AG04449 (cell line): ENCODE measurements around the gene CCRL2.

Experiments
- CTCF ChIA-PET: fragments of 350-600 bp; formaldehyde crosslinking; extraction: SDS; loops from one replicate; lab custom pipeline; 2021; ENCODE audit warnings: antibody characterized with exemption; lab: Yijun Ruan, JAX
- POLR2A ChIA-PET: fragments of 400-600, 350-600 bp; formaldehyde crosslinking; extraction: SDS; loops from one replicate; lab custom pipeline; 2020; ENCODE audit warnings: antibody characterized with exemption, inconsistent platforms; lab: Yijun Ruan, JAX
- DNase-seq: peaks from one replicate; pipeline ENCODE4 v3.0.0-alpha.2; 2010; ENCODE audit warnings: low read depth, low spot score
- H3K4me3 ChIP-seq: 2 replicates; pipeline ENCODE4 v1.5.1; 2011; ENCODE audit warnings: low read depth, mild to moderate bottlenecking, control low read depth, low read length
- CTCF ChIP-seq: IDR thresholded peaks from one replicate; pipeline ENCODE4 v1.5.1; 2011; ENCODE audit warnings: mild to moderate bottlenecking, moderate library complexity, low read length, control low read depth, inconsistent platforms; ENCODE audit not compliant: insufficient read depth; ENCODE audit errors: missing control alignments

The CCRL2 gene

GRCh38 chr3:46447228-46447985 lies 40.3 kb downstream of the CCRL2 start:
- CTCF ChIA-PET, result no interaction called here
- TF ChIP-seq CTCF, result no peak
- DNase-seq, result no peak
- H3K4me3 ChIP-seq, result no peak overlapping the region
- POLR2A ChIA-PET, result no interaction called here

GRCh38 chr3:46448721-46449120 lies 41.7 kb downstream of the CCRL2 start:
- no peak for TF ChIP-seq CTCF
- ChIA-PET POLR2A (no interaction called here), CTCF (interaction anchor here (0.7 to 2.8 kb wide), 5 partner anchors 10 to 181 kb away, joined by 3 to 19 read pairs (median 11); no protein-coding TSS in a partner anchor)
- no peak overlapping the region for H3K4me3 ChIP-seq
- no peak for DNase-seq

GRCh38 chr3:46449755-46450552 lies 42.9 kb downstream of the CCRL2 start:
- no peak overlapping the region for H3K4me3 ChIP-seq
- peak; percentile 47 for TF ChIP-seq CTCF
- no peak for DNase-seq
- CTCF ChIA-PET, result interaction anchor here (0.7 to 2.8 kb wide), 12 partner anchors 8 to 252 kb away, joined by 3 to 19 read pairs (median 4); no protein-coding TSS in a partner anchor
- POLR2A ChIA-PET, result no interaction called here

GRCh38 chr3:46453526-46454208 lies 46.6 kb downstream of the CCRL2 start:
- DNase-seq, result no peak
- ChIA-PET CTCF (interaction anchor here (1.8 kb wide), 1 partner anchor 10 kb away, joined by 8 read pairs; no protein-coding TSS in a partner anchor), POLR2A (no interaction called here)
- H3K4me3 ChIP-seq, result no peak overlapping the region
- no peak for TF ChIP-seq CTCF

GRCh38 chr3:46454209-46454595 lies 47.1 kb downstream of the CCRL2 start:
- POLR2A ChIA-PET, result no interaction called here
- CTCF ChIA-PET, result interaction anchor here (1.8 kb wide), 1 partner anchor 10 kb away, joined by 8 read pairs; no protein-coding TSS in a partner anchor
- H3K4me3 ChIP-seq, result no peak overlapping the region
- no peak for DNase-seq
- no peak for TF ChIP-seq CTCF
